ENCODE data around the gene PLEK2.
"Not testable (repeated sequence)": the region's sequence is repeated elsewhere in the genome, so short reads cannot be mapped to it uniquely, and the experiment has no call there.

The PLEK2 gene

DNA sequence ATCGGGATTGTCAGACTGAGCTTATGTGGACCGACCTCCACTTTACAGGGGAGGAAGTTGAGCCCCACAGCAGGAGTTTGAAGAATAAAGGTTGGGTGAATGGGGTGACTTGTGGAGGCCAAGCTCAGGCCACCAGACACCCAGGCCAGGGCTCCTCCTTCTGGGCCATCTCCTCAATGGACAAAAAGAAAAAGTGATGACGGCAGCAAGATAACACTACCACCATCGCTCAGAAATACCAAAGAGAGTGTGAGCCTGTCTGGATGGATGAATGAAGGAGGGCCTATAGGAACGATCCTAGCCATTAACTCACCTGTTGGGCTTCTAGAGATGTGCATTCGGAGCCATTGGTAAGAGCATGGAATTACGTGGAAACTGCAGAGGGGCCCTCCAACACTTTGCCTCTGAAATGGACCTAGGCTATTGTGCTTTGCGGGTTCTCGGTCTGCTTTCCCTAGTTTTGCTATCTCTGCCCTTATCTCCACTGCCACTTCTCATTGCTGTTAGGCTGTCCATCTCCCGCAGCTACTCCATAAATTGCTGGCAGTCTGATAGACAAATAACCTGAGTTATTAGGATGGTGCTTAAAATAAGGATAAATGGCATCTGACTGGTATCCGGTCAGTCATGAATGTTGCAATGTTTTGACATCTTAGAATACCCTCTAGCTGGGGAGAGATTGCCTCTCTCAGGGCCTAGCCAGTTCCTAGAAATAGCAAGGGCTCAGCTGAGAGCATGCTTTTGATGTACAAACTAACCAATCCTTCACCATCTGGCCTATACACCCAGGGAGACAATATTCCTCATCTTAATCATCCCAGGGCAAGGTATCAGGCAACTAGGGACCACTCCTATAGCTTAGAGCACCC is 9.6 kb upstream of the PLEK2 start:
- TF ChIP-seq POLR2A (IDR thresholded peaks at IDR 0.05; ENCODE audit: low read length) (no peak), GATA1 (IDR thresholded peaks at IDR 0.05; ENCODE audit: low read depth, low read length) (no peak)
- DNase-seq, result peak in 1 of 2 experiments; percentile 22

- peak; percentile 67 to 75 for DNase-seq
Measured at GRCh38 chr14:67420102-67420739, 8.3 kb upstream of the PLEK2 start.

DNA sequence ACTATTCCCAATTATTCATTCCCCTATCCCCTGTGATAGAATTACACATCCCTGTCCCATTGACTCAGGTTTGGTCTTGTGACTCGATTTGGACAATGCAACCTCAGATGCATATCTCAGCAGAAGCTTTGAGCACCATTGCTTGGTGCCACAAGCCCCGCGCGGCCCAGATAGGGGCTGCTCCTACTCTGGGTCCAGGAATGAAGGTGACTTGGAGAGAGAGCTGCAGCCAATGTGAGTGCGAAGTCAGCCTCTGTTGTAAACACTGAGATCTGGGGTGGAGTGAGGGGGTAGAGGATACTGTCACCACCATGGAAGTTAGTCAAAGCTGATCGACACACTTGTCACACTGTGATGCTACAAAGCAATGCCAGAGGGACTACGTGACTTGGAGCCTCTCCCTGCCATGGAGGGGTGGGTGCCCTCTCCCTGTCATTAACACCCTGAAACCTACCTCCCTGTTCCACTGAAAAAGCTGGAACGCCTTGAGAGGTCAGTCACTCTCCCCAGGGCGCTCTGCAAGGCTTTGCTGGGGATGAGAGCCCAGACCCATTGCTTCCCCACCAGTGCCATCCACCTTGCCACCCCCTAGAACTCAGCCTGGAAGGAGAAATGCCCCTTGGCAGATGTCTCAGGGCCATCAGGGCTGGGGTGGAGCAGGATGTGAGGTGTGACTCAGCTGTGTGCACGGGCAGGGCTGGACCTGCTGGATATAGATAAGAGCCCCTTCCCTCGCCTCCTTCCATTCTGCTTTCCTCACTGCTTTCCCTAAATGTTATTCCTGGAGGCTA is 6.6 kb upstream of the PLEK2 start:
- TF ChIP-seq POLR2A (IDR thresholded peaks at IDR 0.05; ENCODE audit: low read length), result peak; percentile 75
- no peak for TF ChIP-seq GATA1 (IDR thresholded peaks at IDR 0.05; ENCODE audit: low read depth, low read length)
- peak; percentile 93 to 94 for DNase-seq

More at GRCh38 chr14:67420102-67420739, 8.3 kb upstream of the PLEK2 start:
- no peak for TF ChIP-seq GATA1 (IDR thresholded peaks at IDR 0.05; ENCODE audit: low read depth, low read length)

GRCh38 chr14:67417633-67418032 is 5.7 kb upstream of the PLEK2 start:
- TF ChIP-seq GATA1 (IDR thresholded peaks at IDR 0.05; ENCODE audit: low read depth, low read length), result no peak
- TF ChIP-seq POLR2A (IDR thresholded peaks at IDR 0.05; ENCODE audit: low read length), result no peak

GRCh38 chr14:67416810-67417209 is 4.8 kb upstream of the PLEK2 start:
- TF ChIP-seq GATA1 (IDR thresholded peaks at IDR 0.05; ENCODE audit: low read depth, low read length) (no peak), POLR2A (IDR thresholded peaks at IDR 0.05; ENCODE audit: low read length) (no peak)
- DNase-seq, result peak in 1 of 2 experiments; percentile 50

More at GRCh38 chr14:67417633-67418032, 5.7 kb upstream of the PLEK2 start:
- DNase-seq, result no peak

DNA sequence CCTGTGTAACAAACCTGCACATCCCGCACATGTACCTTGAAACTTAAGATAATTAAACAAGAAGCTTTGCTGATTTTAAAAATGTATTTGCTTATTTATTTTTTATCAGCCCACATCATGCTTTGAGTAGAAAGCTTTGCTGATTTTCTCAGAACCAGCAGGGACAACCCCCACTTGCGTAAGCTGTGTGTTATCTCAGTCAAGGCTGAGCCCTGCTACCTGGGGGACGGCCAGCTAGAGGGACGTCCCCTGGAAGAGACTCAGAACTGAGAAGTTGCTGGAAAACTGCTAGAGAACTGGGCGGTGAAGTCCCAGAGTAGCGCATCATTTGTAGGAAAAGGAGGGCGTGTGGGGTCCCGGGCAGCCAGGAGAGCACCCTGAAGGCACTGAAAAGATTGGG is 4.1 kb upstream of the PLEK2 start:
- TF ChIP-seq POLR2A (IDR thresholded peaks at IDR 0.05; ENCODE audit: low read length) (peak; percentile 20), GATA1 (IDR thresholded peaks at IDR 0.05; ENCODE audit: low read depth, low read length) (no peak)
- peak; percentile 83 to 87 for DNase-seq

GRCh38 chr14:67415610-67416009 is 3.6 kb upstream of the PLEK2 start:
- DNase-seq, result not testable (repeated sequence)

DNA sequence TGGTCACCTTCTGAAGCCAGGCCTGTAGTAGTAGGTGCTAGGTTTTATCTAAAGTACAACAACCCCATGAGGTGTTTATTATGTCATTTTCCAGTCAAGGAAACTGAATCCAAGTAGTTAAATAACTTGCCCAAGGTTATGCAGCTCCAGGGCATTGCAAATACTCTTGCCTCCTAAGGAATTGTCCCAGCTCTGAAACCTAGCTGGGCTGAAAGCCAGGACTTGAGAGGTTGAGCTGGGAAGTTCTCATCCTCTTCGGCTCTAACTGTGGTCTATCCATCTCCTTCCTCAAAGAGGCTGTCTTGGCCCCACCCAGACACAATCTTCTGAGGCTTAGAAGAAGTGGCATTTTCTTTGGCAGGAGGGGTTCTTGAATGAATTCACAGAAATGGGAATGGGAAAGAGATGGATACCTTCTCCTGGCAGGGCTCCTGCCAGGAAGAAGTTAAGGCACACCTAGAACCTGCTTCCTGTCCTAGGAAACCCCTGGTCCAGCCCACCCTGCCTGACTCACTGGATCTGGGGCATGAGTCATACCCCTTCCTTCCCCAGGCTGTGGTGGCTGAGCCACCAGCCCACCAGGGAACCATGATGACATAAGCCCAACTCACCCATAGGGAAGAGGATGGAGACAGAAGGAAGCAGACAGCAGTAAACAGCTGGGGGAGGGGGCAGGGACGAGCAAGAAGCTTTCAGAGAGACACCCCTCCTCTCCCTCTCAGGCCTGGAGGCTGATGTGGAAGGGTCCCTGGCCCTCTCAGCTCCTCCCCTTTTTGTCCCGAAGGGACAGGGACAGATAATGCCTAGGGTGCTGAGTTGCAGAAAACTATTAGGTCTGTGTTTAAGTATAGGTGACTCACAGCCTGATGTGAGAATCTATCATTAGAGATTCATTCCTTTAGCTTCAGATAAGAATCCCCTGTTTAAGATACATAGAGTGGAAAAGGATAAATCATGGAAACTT is 2.1 kb upstream of the PLEK2 start:
- TF ChIP-seq GATA1 (IDR thresholded peaks at IDR 0.05; ENCODE audit: low read depth, low read length), result no peak
- no peak for TF ChIP-seq POLR2A (IDR thresholded peaks at IDR 0.05; ENCODE audit: low read length)
- peak; percentile 42 to 83 for DNase-seq

DNA sequence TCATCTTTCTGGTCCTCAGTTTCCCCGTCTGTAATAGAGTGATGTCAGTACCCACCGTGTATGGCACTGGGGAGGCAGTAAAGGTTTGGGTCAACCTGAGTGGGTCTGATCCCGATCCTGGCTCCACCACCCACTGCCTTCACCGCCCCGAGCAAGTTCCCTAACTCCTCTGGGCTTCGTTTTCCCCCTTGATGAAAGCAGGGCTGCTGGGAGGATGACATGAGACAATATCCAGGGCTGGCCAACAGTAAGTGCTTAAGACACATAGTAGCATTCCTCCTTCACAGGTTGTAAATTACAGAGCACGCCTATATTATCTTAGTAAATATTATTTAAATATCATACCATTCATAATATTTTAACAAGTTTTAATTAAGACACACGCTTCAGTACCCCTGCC is 595 bp downstream of the PLEK2 start:
- peak; percentile 31 to 59 for DNase-seq
- TF ChIP-seq POLR2A (IDR thresholded peaks at IDR 0.05; ENCODE audit: low read length) (no peak), GATA1 (IDR thresholded peaks at IDR 0.05; ENCODE audit: low read depth, low read length) (no peak)

GRCh38 chr14:67410313-67410712 is 1.7 kb downstream of the PLEK2 start:
- peak; percentile 87 to 89 for DNase-seq
- TF ChIP-seq GATA1 (IDR thresholded peaks at IDR 0.05; ENCODE audit: low read depth, low read length), result no peak
- TF ChIP-seq POLR2A (IDR thresholded peaks at IDR 0.05; ENCODE audit: low read length), result peak; percentile 74

DNA sequence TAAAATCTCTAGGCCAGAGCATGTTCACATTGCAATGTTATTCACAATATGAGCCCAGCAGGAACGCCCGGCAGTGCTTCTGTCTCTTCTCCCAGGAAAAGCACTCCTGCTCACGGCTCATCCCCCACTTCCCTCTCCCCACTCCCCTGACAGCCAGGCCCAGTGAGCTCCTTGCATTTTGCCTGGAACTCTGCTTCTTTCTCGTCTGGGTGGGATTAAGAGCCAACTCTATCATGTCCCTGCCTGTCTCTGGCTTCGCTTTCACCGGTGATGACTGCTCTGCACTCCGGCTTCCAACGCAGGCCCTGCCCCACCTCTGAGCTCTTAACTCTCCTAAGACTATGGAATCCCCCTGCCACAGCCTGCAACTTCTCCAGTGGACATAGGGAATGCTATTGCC is 2.5 kb downstream of the PLEK2 start:
- TF ChIP-seq POLR2A (IDR thresholded peaks at IDR 0.05; ENCODE audit: low read length) (no peak), GATA1 (IDR thresholded peaks at IDR 0.05; ENCODE audit: low read depth, low read length) (no peak)
- no peak for DNase-seq

DNA sequence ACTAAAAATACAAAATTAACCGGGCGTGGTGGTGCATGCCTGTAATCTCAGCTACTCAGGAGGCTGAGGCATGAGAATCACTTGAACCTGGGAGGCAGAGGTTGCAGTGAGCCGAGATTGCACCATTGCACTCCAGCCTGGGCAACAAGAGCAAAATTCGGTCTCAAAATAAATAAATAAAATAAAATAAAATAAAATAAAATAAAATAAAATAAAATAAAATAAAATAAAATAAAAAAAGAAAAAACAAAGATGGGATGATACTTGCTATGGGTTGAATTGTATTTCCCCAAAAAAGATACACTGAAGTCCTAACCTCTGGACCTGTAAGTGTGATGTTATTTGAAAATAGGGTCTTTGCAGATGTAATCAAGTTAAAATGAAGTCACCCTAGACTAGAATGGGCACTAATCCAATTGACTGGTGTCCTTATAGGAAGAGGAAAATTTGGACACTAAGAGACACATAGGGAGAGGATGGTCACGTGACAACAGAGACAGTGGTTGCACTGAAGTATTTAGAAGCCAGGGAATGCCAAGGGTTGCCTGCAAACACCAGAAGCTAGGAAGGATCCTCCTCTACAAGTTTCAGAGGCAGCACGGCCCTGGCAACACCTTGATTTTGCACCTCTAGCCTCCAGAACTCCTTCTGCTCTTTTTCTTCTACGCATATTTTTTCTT is 3.7 kb downstream of the PLEK2 start:
- DNase-seq, result peak in 1 of 2 experiments; percentile 23

GRCh38 chr14:67405771-67406170 is 6.2 kb downstream of the PLEK2 start:
- no peak for DNase-seq
- TF ChIP-seq POLR2A (IDR thresholded peaks at IDR 0.05; ENCODE audit: low read length) (no peak), GATA1 (IDR thresholded peaks at IDR 0.05; ENCODE audit: low read depth, low read length) (no peak)
